Kidney epithelial cell (primary cell): ENCODE data around the gene AP2S1. TPM values are rescaled to one million over a fixed set of nuclear protein-coding genes. Genes with fewer than 3 reads are reported as not detected.

Source experiments
- DNase-seq: peaks from one replicate; pipeline ENCODE4 v3.0.0-alpha.2; 2010; ENCODE audit warnings: low read depth
- H3K27me3 ChIP-seq: 2 replicates; pipeline ENCODE4 v1.6.0; 2011; ENCODE audit warnings: low read length; ENCODE audit not compliant: control insufficient read depth, insufficient read depth
- H3K36me3 ChIP-seq: 2 replicates; pipeline ENCODE4 v1.5.1; 2011; ENCODE audit warnings: low read length; ENCODE audit not compliant: control insufficient read depth, insufficient read depth
- H3K4me3 ChIP-seq: 2 replicates; pipeline ENCODE4 v1.5.1; 2011; ENCODE audit warnings: low read depth, mild to moderate bottlenecking, control low read depth, low read length
- total RNA-seq: library from RNA; depleted of rRNA; stranded (reverse); fragments of >200 nt; gene quantifications from 2 replicates; pipeline ENCODE4 v1.2.3, GENCODE V29; 2015
- TF ChIP-seq, protein P1 (sequence below): IDR thresholded peaks from 2 replicates; pipeline ENCODE4 v1.5.1; 2011; ENCODE audit warnings: mild to moderate bottlenecking, moderate library complexity, low read length, control low read depth, inconsistent platforms; ENCODE audit not compliant: insufficient read depth, poor library complexity, severe bottlenecking

AP2S1 gene
- total RNA-seq, 1 donor from 2014 or later: 157 TPM

- Histone ChIP-seq H3K36me3 (no peaks in the 10 kb centered on the region), H3K4me3 (no peak overlapping the region), H3K27me3 (no peaks in the 10 kb centered on the region)
- TF ChIP-seq, protein P1, sequence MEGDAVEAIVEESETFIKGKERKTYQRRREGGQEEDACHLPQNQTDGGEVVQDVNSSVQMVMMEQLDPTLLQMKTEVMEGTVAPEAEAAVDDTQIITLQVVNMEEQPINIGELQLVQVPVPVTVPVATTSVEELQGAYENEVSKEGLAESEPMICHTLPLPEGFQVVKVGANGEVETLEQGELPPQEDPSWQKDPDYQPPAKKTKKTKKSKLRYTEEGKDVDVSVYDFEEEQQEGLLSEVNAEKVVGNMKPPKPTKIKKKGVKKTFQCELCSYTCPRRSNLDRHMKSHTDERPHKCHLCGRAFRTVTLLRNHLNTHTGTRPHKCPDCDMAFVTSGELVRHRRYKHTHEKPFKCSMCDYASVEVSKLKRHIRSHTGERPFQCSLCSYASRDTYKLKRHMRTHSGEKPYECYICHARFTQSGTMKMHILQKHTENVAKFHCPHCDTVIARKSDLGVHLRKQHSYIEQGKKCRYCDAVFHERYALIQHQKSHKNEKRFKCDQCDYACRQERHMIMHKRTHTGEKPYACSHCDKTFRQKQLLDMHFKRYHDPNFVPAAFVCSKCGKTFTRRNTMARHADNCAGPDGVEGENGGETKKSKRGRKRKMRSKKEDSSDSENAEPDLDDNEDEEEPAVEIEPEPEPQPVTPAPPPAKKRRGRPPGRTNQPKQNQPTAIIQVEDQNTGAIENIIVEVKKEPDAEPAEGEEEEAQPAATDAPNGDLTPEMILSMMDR: no peak
- DNase-seq: no peak
Measured at GRCh38 chr19:46845959-46846459, 4.6 kb downstream of the AP2S1 start.

DNA sequence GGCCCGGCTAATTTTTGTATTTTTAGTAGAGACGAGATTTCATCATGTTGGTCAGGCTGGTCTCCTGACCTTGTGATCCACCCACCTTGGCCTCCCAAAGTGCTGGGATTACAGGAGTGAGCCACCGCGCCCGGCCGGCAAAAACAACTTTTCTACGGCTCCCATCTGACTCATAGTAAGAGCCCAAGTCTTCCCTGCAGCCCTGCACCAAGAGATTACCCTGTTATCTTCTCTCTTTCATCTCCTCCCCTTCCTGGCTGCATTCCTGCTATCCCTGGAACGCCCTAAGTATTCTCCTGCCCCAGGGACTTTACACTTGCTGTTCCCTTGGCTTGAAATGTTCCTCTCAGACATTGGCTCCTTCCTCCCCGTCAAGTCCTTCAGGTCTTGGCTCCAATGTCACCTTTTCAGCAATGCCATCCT lies 6.6 kb downstream of the AP2S1 start:
- DNase-seq: no peak
- no peaks in the 10 kb centered on the region for H3K27me3 ChIP-seq
- peaks cover 2% of the 10 kb centered on the region for H3K36me3 ChIP-seq
- no peak overlapping the region for H3K4me3 ChIP-seq
- TF ChIP-seq, protein P1: no peak

DNA sequence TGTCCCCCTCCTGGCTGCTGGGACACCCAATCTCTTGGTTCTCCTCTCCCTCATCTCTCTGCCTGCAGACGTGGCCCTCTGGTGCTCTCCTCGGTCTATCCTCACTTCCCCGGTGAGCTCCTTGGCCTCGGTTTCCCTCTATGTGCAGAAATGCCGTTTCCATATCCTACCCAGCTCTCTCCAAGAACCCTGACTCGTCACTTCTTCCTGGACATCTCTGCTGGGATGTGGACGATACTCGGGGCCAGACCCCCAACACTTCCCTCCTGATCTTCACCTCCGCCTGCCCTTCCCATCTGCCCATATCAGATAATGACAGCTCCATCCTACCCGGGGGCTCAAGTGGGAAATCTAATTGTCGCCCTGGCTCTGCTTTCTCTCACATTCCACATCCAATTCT lies 7.9 kb downstream of the AP2S1 start:
- H3K27me3 ChIP-seq: no peaks in the 10 kb centered on the region
- H3K36me3 ChIP-seq: peaks cover 3% of the 10 kb centered on the region
- no peak for DNase-seq
- TF ChIP-seq, protein P1: no peak
- no peak overlapping the region for H3K4me3 ChIP-seq

DNA sequence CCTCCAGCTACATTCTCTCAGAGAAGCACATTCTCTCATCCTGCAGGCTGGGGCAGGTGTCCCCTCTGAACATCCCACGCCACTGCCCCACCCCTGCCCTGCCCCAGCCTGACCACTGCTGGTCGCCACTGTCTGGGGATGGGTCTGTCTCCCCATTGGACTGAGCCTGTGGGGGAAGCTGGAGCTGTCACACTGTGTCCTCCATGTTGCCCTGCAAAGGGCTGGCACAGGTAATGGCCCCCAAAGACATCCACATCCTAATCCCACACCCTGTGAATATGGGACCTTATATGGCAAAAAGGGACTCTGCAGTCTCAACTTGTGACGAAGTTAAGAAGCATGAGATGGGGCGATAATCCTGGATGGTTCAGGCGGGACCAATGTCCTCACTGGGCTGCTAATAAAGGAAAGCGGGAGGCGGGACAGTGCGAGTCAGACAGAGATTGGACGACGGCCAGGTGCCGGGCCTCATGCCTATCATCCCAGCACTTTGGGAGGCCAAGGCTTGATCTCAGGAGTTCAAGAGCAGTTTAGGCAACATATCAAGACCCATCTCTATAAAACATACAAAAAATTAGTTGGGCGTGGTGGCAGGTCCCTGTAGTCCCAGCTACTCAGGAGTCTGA lies 9.1 kb downstream of the AP2S1 start:
- H3K4me3 ChIP-seq: no peak overlapping the region
- TF ChIP-seq, protein P1: no peak
- DNase-seq: no peak
- peaks cover 3% of the 10 kb centered on the region for H3K36me3 ChIP-seq
- H3K27me3 ChIP-seq: no peaks in the 10 kb centered on the region

GRCh38 chr19:46840498-46840942 lies 10.1 kb downstream of the AP2S1 start:
- Histone ChIP-seq H3K36me3 (peaks cover 3% of the 10 kb centered on the region), H3K4me3 (no peak overlapping the region)
- DNase-seq: no peak

More at GRCh38 chr19:46840498-46840942, 10.1 kb downstream of the AP2S1 start:
- TF ChIP-seq, protein P1: peak; percentile 88
- H3K27me3 ChIP-seq: no peaks in the 10 kb centered on the region
